Measurements from ENCODE around the gene KDM3A.

The KDM3A gene

DNA sequence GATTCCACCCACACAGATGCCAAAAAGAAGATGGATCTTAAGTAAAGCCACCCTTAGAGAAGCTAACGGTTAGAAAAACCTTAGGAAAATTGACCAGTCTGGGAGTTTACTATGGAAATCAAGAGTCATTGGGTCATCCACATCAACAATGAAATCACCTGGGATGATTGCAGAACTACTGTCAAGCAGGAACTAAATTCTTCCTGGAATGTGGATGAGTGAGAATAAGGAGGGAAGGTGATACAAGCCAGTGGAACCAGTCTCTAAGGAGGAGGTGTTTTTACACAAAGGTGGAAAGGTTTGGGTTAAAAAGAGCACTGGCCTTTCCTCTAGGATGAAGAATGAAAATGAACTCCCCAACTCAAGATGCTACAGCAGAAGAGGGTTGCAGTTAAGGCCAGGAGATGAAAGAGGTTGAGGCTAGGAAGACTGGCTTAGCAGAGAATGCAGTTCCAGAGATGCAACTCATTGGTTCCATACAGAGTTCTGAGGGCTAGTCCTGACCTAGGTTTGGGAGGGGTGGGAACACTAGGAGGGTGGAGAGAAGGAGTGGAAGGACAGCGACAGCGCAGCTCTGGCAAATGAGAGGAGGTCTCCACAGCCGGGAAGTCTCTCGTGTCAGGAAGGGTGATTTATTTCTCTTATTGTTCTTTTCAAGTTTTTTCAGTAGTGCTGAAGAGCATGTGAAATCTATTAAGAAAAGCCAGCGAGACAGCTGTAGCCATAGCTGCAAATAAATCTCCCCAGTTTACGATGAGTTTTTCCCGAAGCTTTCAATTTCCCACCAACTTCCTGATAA is 27.7 kb upstream of the KDM3A start:
- H3K9me3 ChIP-seq = no peaks in the 10 kb centered on the region
- H3K4me3 ChIP-seq = no peak overlapping the region
- H3K27me3 ChIP-seq (ENCODE audit: low read depth) = no peaks in the 10 kb centered on the region
- no peaks in the 10 kb centered on the region for H3K36me3 ChIP-seq (replicated peaks)
- DNase-seq (ENCODE audit: low spot score in 2 of 2) = peak in 1 of 2 experiments; percentile 17
- no peaks in the 10 kb centered on the region for H3K4me1 ChIP-seq
- in situ Hi-C loops (cut with MboI; ENCODE audit: low sequenced_read_pairs) = no loop called here

DNA sequence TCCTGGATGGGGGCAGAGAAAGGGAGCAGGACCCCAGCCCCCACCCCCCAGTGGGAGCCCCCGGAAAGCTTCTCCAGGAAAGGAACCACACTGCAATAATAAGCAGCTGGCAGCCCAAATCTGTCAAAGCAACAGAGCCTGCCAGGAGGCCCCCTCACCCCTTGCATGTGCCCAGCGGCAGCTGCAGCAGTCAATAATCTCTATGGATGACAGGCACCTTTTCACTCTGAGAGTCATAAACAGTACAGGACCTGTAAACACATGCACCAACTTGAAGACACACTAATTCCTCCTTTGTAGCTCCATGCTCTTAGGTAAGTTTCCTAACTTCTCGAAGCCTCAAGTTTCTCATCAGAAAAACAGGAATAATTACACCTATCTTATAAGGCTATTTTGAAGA is 26.2 kb upstream of the KDM3A start:
- Histone ChIP-seq H3K27me3 (ENCODE audit: low read depth) (no peaks in the 10 kb centered on the region), H3K36me3 (replicated peaks) (no peaks in the 10 kb centered on the region), H3K4me1 (no peaks in the 10 kb centered on the region), H3K4me3 (no peak overlapping the region), H3K9me3 (no peaks in the 10 kb centered on the region)
- in situ Hi-C loops (cut with MboI; ENCODE audit: low sequenced_read_pairs) = no loop called here
- DNase-seq (ENCODE audit: low spot score in 2 of 2) = no peak

- in situ Hi-C loops (cut with MboI; ENCODE audit: low sequenced_read_pairs) = no loop called here
- Histone ChIP-seq H3K9me3 (no peaks in the 10 kb centered on the region), H3K36me3 (replicated peaks) (no peaks in the 10 kb centered on the region), H3K27me3 (ENCODE audit: low read depth) (no peaks in the 10 kb centered on the region), H3K4me1 (no peaks in the 10 kb centered on the region), H3K4me3 (no peak overlapping the region)
- no peak for DNase-seq (ENCODE audit: low spot score in 2 of 2)
These were observed 25.0 kb upstream of the KDM3A start for GRCh38 chr2:86416146-86416545.

GRCh38 chr2:86417961-86418360 is 23.2 kb upstream of the KDM3A start:
- Histone ChIP-seq H3K4me3 (no peak overlapping the region), H3K36me3 (replicated peaks) (no peaks in the 10 kb centered on the region), H3K4me1 (no peaks in the 10 kb centered on the region), H3K27me3 (ENCODE audit: low read depth) (no peaks in the 10 kb centered on the region), H3K9me3 (no peaks in the 10 kb centered on the region)
- no peak for DNase-seq (ENCODE audit: low spot score in 2 of 2)
- in situ Hi-C loops (cut with MboI; ENCODE audit: low sequenced_read_pairs) = no loop called here

- H3K36me3 ChIP-seq (replicated peaks) = no peaks in the 10 kb centered on the region
- DNase-seq (ENCODE audit: low spot score in 2 of 2) = no peak
- no peak overlapping the region for H3K4me3 ChIP-seq
- H3K27me3 ChIP-seq (ENCODE audit: low read depth) = 0 out of 2 replicates have a peak, but pooled peaks cover 5% of the 10 kb centered on the region
- H3K9me3 ChIP-seq = no peaks in the 10 kb centered on the region
- no peaks in the 10 kb centered on the region for H3K4me1 ChIP-seq
- in situ Hi-C loops (cut with MboI; ENCODE audit: low sequenced_read_pairs) = no loop called here
These were observed 20.3 kb upstream of the KDM3A start for GRCh38 chr2:86420913-86421312.

- H3K9me3 ChIP-seq = peaks cover 4% of the 10 kb centered on the region; the same call in 1 of the 2 replicates
- H3K4me1 ChIP-seq = no peaks in the 10 kb centered on the region
- in situ Hi-C loops (cut with MboI; ENCODE audit: low sequenced_read_pairs) = no loop called here
- no peaks in the 10 kb centered on the region for H3K36me3 ChIP-seq (replicated peaks)
- DNase-seq (ENCODE audit: low spot score in 2 of 2) = no peak
- no peak overlapping the region for H3K4me3 ChIP-seq
- peaks cover 13% of the 10 kb centered on the region; the same call in 1 of the 2 replicates for H3K27me3 ChIP-seq (ENCODE audit: low read depth)
These were observed 14.9 kb upstream of the KDM3A start for GRCh38 chr2:86426271-86426670.

- in situ Hi-C loops (cut with MboI; ENCODE audit: low sequenced_read_pairs) = no loop called here
- peaks cover 4% of the 10 kb centered on the region; the same call in 1 of the 2 replicates for H3K9me3 ChIP-seq
These were observed 11.8 kb upstream of the KDM3A start for GRCh38 chr2:86429335-86429734.

DNA sequence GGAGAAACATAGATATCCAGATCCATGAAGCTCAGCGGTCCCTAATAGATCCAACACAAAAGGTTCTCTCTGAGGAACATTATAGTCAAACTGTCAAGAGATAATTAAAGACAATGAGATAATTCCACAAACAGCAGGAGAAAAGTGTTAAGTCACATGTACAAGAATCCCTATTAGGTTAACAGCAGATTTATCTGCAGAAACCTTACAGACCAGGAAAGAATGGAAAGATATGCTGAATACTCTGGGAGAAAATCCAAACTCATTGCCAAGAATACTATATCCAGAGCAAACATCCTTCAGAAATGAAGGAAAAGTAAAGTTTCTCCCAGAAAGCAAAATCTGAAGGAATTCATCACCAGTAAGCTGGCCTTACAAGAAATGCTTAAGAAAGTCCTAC is 10.8 kb upstream of the KDM3A start:
- in situ Hi-C loops (cut with MboI; ENCODE audit: low sequenced_read_pairs) = no loop called here
- no peak overlapping the region for H3K4me3 ChIP-seq
- peaks cover 4% of the 10 kb centered on the region; the same call in 1 of the 2 replicates for H3K9me3 ChIP-seq
- peaks cover 11% of the 10 kb centered on the region; the same call in 1 of the 2 replicates for H3K27me3 ChIP-seq (ENCODE audit: low read depth)
- no peak for DNase-seq (ENCODE audit: low spot score in 2 of 2)
- no peaks in the 10 kb centered on the region for H3K4me1 ChIP-seq
- no peaks in the 10 kb centered on the region for H3K36me3 ChIP-seq (replicated peaks)

More at GRCh38 chr2:86429335-86429734, 11.8 kb upstream of the KDM3A start:
- peaks cover 11% of the 10 kb centered on the region; the same call in 1 of the 2 replicates for H3K27me3 ChIP-seq (ENCODE audit: low read depth)
- no peak overlapping the region for H3K4me3 ChIP-seq
- no peaks in the 10 kb centered on the region for H3K36me3 ChIP-seq (replicated peaks)
- no peak for DNase-seq (ENCODE audit: low spot score in 2 of 2)
- no peaks in the 10 kb centered on the region for H3K4me1 ChIP-seq

- peaks cover 4% of the 10 kb centered on the region; the same call in 1 of the 2 replicates for H3K9me3 ChIP-seq
- H3K36me3 ChIP-seq (replicated peaks) = no peaks in the 10 kb centered on the region
- peaks cover 8% of the 10 kb centered on the region; the same call in 1 of the 2 replicates for H3K27me3 ChIP-seq (ENCODE audit: low read depth)
- no peak overlapping the region for H3K4me3 ChIP-seq
- in situ Hi-C loops (cut with MboI; ENCODE audit: low sequenced_read_pairs) = no loop called here
- no peak for DNase-seq (ENCODE audit: low spot score in 2 of 2)
- H3K4me1 ChIP-seq = no peaks in the 10 kb centered on the region
These were observed 8.0 kb upstream of the KDM3A start for GRCh38 chr2:86433137-86433536.

- Histone ChIP-seq H3K9me3 (peaks cover 4% of the 10 kb centered on the region; the same call in 1 of the 2 replicates), H3K27me3 (ENCODE audit: low read depth) (peaks cover 8% of the 10 kb centered on the region; the same call in 1 of the 2 replicates), H3K4me1 (no peaks in the 10 kb centered on the region), H3K4me3 (no peak overlapping the region), H3K36me3 (replicated peaks) (no peaks in the 10 kb centered on the region)
- in situ Hi-C loops (cut with MboI; ENCODE audit: low sequenced_read_pairs) = no loop called here
- DNase-seq (ENCODE audit: low spot score in 2 of 2) = no peak
These were observed 6.9 kb upstream of the KDM3A start for GRCh38 chr2:86434290-86434689.

- Histone ChIP-seq H3K4me1 (peaks cover 3% of the 10 kb centered on the region; the same call in 1 of the 2 replicates), H3K27me3 (ENCODE audit: low read depth) (peaks cover 4% of the 10 kb centered on the region; the same call in 1 of the 2 replicates), H3K36me3 (replicated peaks) (peaks cover 3% of the 10 kb centered on the region; the same call in 1 of the 2 replicates), H3K9me3 (peaks cover 12% of the 10 kb centered on the region), H3K4me3 (no peak overlapping the region)
- in situ Hi-C loops (cut with MboI; ENCODE audit: low sequenced_read_pairs) = no loop called here
- no peak for DNase-seq (ENCODE audit: low spot score in 2 of 2)
These were observed 5.6 kb upstream of the KDM3A start for GRCh38 chr2:86435531-86435930.

DNA sequence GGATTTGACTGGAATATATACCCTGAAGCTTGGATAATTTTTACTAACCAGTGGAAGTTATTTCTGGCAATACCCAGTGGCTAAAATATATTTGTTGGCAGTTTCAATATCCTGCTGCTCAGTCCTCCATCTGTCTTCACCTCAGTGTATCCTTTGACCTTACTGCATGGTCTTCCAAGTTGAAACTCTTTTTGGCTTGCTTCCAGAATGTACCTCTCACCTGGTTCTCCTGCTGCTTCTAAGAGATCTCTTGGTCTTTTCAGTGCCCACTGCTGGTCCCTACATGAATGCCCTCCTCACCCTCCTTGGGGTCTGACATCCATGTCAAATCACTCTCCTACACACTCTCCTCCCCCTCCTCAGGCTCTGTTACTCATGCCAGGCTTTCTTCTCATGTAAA is 4.8 kb upstream of the KDM3A start:
- Histone ChIP-seq H3K4me1 (peaks cover 3% of the 10 kb centered on the region; the same call in 1 of the 2 replicates), H3K4me3 (no peak overlapping the region), H3K27me3 (ENCODE audit: low read depth) (no peaks in the 10 kb centered on the region), H3K36me3 (replicated peaks) (peaks cover 3% of the 10 kb centered on the region; the same call in 1 of the 2 replicates), H3K9me3 (peaks cover 11% of the 10 kb centered on the region)
- DNase-seq (ENCODE audit: low spot score in 2 of 2) = no peak
- in situ Hi-C loops (cut with MboI; ENCODE audit: low sequenced_read_pairs) = no loop called here

DNA sequence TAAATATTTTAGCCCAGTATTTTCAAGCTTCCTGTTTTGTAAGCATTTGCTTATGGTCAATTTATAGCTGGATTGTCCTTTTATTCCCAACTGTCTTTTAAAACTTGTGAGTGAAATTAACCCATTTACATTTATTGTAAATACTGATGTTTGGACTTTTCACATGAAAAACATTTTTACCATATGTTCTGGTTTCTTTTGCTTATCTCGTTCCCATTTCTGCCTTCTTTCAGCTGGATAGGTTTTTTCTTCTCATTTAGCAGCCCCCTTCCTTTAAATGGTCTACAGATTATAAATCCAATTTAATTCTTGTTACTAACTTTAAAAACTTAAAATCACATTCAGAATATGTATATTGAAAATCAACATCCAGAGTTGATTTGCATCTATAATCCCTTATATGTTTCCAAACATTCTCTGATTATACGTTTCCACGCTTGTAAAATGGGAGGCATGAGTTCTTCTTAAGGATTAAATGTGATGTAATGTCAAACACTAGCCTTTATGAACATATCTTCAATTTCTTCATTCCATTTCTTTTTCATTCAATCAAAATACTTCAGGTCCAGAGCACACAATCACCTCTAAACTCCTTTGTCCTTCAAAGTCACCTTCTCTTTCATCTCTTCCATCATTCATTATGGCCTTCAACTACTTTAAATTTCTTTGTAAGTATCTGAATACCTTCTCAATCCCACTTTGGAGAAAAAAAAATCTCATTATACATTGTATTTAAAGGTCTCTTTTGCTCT is 1.1 kb upstream of the KDM3A start:
- Histone ChIP-seq H3K4me3 (no peak overlapping the region), H3K9me3 (peaks cover 11% of the 10 kb centered on the region), H3K4me1 (peaks cover 8% of the 10 kb centered on the region), H3K36me3 (replicated peaks) (peaks cover 11% of the 10 kb centered on the region; the same call in 1 of the 2 replicates), H3K27me3 (ENCODE audit: low read depth) (no peaks in the 10 kb centered on the region)
- DNase-seq (ENCODE audit: low spot score in 2 of 2) = no peak
- in situ Hi-C loops (cut with MboI; ENCODE audit: low sequenced_read_pairs) = loop anchor here (10.0 kb wide), 1 partner anchor 245 kb away; the partner anchor contains the start of genes IMMT and MRPL35
